ENCODE data around the gene NFATC2IP. TPM values are rescaled to one million over a fixed set of nuclear protein-coding genes. Genes with fewer than 3 reads are reported as not detected.

The NFATC2IP gene
- total RNA-seq, 4 donors from 2014 or later: 26.4 to 65.3 (median 35.1) TPM

GRCh38 chr16:28904828-28905227, 45.9 kb upstream of the NFATC2IP start:
- TF ChIP-seq POLR2AphosphoS5 (IDR thresholded peaks at IDR 0.05): no peak
- TF ChIP-seq POLR2A (IDR thresholded peaks at IDR 0.05): no peak
- TF ChIP-seq EP300 (IDR thresholded peaks at IDR 0.05): no peak
- no peak for TF ChIP-seq CTCF (IDR thresholded peaks at IDR 0.05)
- Histone ChIP-seq H3K27me3 (no peaks in the 10 kb centered on the region), H3K4me1 (no peaks in the 10 kb centered on the region), H3K36me3 (peaks cover 63% of the 10 kb centered on the region), H3K9me3 (no peaks in the 10 kb centered on the region), H3K27ac (no peak overlapping the region), H3K4me3 (no peak overlapping the region)
- no peak for DNase-seq (ENCODE audit: low spot score in 2 of 2)
- 93% methylated on average over 3 of the region's 16 CpGs for WGBS

- no peaks in the 10 kb centered on the region for H3K4me1 ChIP-seq
- H3K4me3 ChIP-seq: no peak overlapping the region
- H3K27me3 ChIP-seq: no peaks in the 10 kb centered on the region
- TF ChIP-seq POLR2A (IDR thresholded peaks at IDR 0.05) (no peak), CTCF (IDR thresholded peaks at IDR 0.05) (no peak), POLR2AphosphoS5 (IDR thresholded peaks at IDR 0.05) (no peak), EP300 (IDR thresholded peaks at IDR 0.05) (no peak)
- H3K36me3 ChIP-seq: peaks cover 63% of the 10 kb centered on the region
- DNase-seq (ENCODE audit: low spot score in 2 of 2): no peak
- no peak overlapping the region for H3K27ac ChIP-seq
- H3K9me3 ChIP-seq: no peaks in the 10 kb centered on the region
- WGBS: 90% methylated on average over 7 of the region's 9 CpGs
Observed at GRCh38 chr16:28905229-28905754, 45.4 kb upstream of the NFATC2IP start.

- no peak for DNase-seq (ENCODE audit: low spot score in 2 of 2)
- no peak for TF ChIP-seq POLR2AphosphoS5 (IDR thresholded peaks at IDR 0.05)
- no peak for TF ChIP-seq POLR2A (IDR thresholded peaks at IDR 0.05)
- TF ChIP-seq CTCF (IDR thresholded peaks at IDR 0.05): no peak
- no peak for TF ChIP-seq EP300 (IDR thresholded peaks at IDR 0.05)
- H3K27me3 ChIP-seq: no peaks in the 10 kb centered on the region
- no peak overlapping the region for H3K4me3 ChIP-seq
- H3K9me3 ChIP-seq: no peaks in the 10 kb centered on the region
- no peaks in the 10 kb centered on the region for H3K4me1 ChIP-seq
- 88% methylated on average over 19 of the region's 24 CpGs for WGBS
- H3K36me3 ChIP-seq: peaks cover 68% of the 10 kb centered on the region
- no peak overlapping the region for H3K27ac ChIP-seq
Observed at GRCh38 chr16:28905800-28906372, 44.9 kb upstream of the NFATC2IP start.

- no peak for DNase-seq (ENCODE audit: low spot score in 2 of 2)
- no peaks in the 10 kb centered on the region for H3K9me3 ChIP-seq
- H3K4me1 ChIP-seq: no peaks in the 10 kb centered on the region
- H3K27me3 ChIP-seq: no peaks in the 10 kb centered on the region
- H3K4me3 ChIP-seq: no peak overlapping the region
- no peak overlapping the region for H3K27ac ChIP-seq
- WGBS: 78% methylated on average over 12 of the region's 19 CpGs
- peaks cover 74% of the 10 kb centered on the region for H3K36me3 ChIP-seq
- TF ChIP-seq POLR2AphosphoS5 (IDR thresholded peaks at IDR 0.05): no peak
- TF ChIP-seq CTCF (IDR thresholded peaks at IDR 0.05): no peak
- TF ChIP-seq POLR2A (IDR thresholded peaks at IDR 0.05): no peak
- no peak for TF ChIP-seq EP300 (IDR thresholded peaks at IDR 0.05)
Observed at GRCh38 chr16:28910086-28911031, 40.4 kb upstream of the NFATC2IP start.

- no peak for DNase-seq (ENCODE audit: low spot score in 2 of 2)
- no peak for TF ChIP-seq CTCF (IDR thresholded peaks at IDR 0.05)
- no peak for TF ChIP-seq POLR2AphosphoS5 (IDR thresholded peaks at IDR 0.05)
- TF ChIP-seq POLR2A (IDR thresholded peaks at IDR 0.05): no peak
- no peak for TF ChIP-seq EP300 (IDR thresholded peaks at IDR 0.05)
- Histone ChIP-seq H3K9me3 (no peaks in the 10 kb centered on the region), H3K27me3 (no peaks in the 10 kb centered on the region), H3K4me3 (no peak overlapping the region), H3K36me3 (peaks cover 69% of the 10 kb centered on the region), H3K27ac (no peak overlapping the region), H3K4me1 (no peaks in the 10 kb centered on the region)
- WGBS: 94% methylated on average over 12 of the region's 12 CpGs
Observed at GRCh38 chr16:28912558-28912957, 38.2 kb upstream of the NFATC2IP start.

Data from suprapubic skin (tissue), 4 donors.